ENCODE measurements around the gene SLC25A5.
"Not testable (repeated sequence)": the region's sequence is repeated elsewhere in the genome, so short reads cannot be mapped to it uniquely, and the experiment has no call there.

Gene SLC25A5

GRCh38 chrX:119495734-119496726 is 27.8 kb downstream of the SLC25A5 start:
- no peak for TF ChIP-seq CTCF (IDR thresholded peaks at IDR 0.05; ENCODE audit: insufficient read depth, missing control alignments)
- DNase-seq (ENCODE audit: insufficient read length, low spot score) (no peak), FAIRE-seq (no peak)

- no peak for TF ChIP-seq CTCF (IDR thresholded peaks at IDR 0.05; ENCODE audit: insufficient read depth, missing control alignments)
- FAIRE-seq: no peak
- DNase-seq (ENCODE audit: insufficient read length, low spot score): no peak
These were observed 28.9 kb downstream of the SLC25A5 start for GRCh38 chrX:119497185-119497584.

GRCh38 chrX:119500061-119500800 is 32.0 kb downstream of the SLC25A5 start:
- DNase-seq (ENCODE audit: insufficient read length, low spot score): no peak
- FAIRE-seq: no peak
- no peak for TF ChIP-seq CTCF (IDR thresholded peaks at IDR 0.05; ENCODE audit: insufficient read depth, missing control alignments)

- DNase-seq (ENCODE audit: insufficient read length, low spot score) (no peak), FAIRE-seq (no peak)
- no peak for TF ChIP-seq CTCF (IDR thresholded peaks at IDR 0.05; ENCODE audit: insufficient read depth, missing control alignments)
These were observed 33.4 kb downstream of the SLC25A5 start for GRCh38 chrX:119501511-119502148.

- DNase-seq (ENCODE audit: insufficient read length, low spot score) (no peak), FAIRE-seq (no peak)
- TF ChIP-seq CTCF (IDR thresholded peaks at IDR 0.05; ENCODE audit: insufficient read depth, missing control alignments): no peak
These were observed 34.7 kb downstream of the SLC25A5 start for GRCh38 chrX:119502727-119503483.

- DNase-seq (ENCODE audit: insufficient read length, low spot score): no peak
- no peak for FAIRE-seq
- TF ChIP-seq CTCF (IDR thresholded peaks at IDR 0.05; ENCODE audit: insufficient read depth, missing control alignments): no peak
These were observed 35.2 kb downstream of the SLC25A5 start for GRCh38 chrX:119503484-119503861.

- FAIRE-seq; DNase-seq (ENCODE audit: insufficient read length, low spot score): not testable (repeated sequence)
These were observed 36.9 kb downstream of the SLC25A5 start for GRCh38 chrX:119505145-119505544.

Measured in D721Med (cell line).